A673 (cell line): ENCODE results near the gene CSNK2B.

Experiments
- CTCF ChIP-seq: fragments of 300-800, 200-600 bp; sonication (generic); conservative IDR thresholded peaks from 2 replicates; pipeline ENCODE4 v1.5.1; 2017; ENCODE audit warnings: low read depth, mild to moderate bottlenecking, antibody characterized with exemption, low read length, moderate library complexity, mixed read lengths
- EZH2 ChIP-seq: fragments of 200-600 bp; sonication (generic); IDR thresholded peaks from 2 replicates; pipeline ENCODE4 v1.6.1; 2017; ENCODE audit warnings: borderline replicate concordance, low read depth, mild to moderate bottlenecking, mixed read lengths, antibody characterized with exemption, low read length; ENCODE audit not compliant: poor library complexity, severe bottlenecking

GRCh38 chr6:31636698-31637596, 28.9 kb upstream of the CSNK2B start:
- TF ChIP-seq CTCF: no peak
- no peak for TF ChIP-seq EZH2
